Posterior cingulate gyrus (tissue), 11 donors: ENCODE results near the gene EIF5.
A peak's percentile ranks its signal among the peaks of the same experiment; 100 is the strongest.
"Not testable (repeated sequence)": the region's sequence is repeated elsewhere in the genome, so short reads cannot be mapped to it uniquely, and the experiment has no call there.

Experiments
- DNase-seq, 10 donors: peaks; one replicate each; pipeline versions ENCODE4 v3.0.0 to v3.0.0-alpha.2; 2020 to 2021; ENCODE audit warnings: mixed read lengths in 3 of 10
- intact Hi-C: fragments of 100-400 bp; cut with DNase I; formaldehyde crosslinking; loops from one replicate; pipeline ENCODE4 v1.15.1; 2023

EIF5 gene

DNA sequence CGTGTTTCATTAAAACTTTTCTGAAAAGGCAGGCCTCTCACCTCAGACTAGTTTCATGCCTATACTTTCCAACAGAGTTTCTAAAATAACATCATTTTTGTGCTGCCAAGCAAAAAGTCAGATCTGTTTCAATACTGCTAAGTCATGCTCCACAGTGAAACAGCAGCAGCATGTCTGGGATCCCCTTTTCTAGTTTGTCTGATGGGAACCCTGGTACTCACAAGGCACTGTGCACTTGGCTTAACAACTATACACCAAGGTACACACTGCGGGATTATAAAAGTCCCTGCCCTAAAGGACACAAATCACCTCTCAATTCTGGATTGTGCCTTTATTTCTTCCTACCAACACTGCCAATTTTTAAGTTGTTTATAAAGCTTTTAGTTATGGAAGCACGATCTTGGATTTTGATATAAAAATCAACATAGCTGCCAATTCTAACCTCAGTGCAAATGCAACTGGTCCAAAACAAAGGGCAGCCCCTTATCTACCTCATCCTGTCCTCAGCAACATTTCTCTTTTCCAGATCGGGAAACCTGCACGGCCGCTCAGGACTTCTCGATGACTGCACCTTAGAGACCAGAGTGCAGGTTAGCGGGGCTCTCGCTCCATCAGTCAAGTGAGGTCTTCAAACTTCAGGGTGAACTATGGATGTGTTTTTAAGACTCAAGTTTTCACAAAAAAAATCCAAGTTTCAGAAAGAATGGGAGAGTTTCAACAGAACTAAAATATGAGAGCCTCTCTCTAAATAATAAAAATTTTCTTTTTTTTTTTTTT, 1.7 kb upstream of the EIF5 start:
- peak in 1 of 10 donors; percentile 42 for DNase-seq
- intact Hi-C loops = no loop called here

DNA sequence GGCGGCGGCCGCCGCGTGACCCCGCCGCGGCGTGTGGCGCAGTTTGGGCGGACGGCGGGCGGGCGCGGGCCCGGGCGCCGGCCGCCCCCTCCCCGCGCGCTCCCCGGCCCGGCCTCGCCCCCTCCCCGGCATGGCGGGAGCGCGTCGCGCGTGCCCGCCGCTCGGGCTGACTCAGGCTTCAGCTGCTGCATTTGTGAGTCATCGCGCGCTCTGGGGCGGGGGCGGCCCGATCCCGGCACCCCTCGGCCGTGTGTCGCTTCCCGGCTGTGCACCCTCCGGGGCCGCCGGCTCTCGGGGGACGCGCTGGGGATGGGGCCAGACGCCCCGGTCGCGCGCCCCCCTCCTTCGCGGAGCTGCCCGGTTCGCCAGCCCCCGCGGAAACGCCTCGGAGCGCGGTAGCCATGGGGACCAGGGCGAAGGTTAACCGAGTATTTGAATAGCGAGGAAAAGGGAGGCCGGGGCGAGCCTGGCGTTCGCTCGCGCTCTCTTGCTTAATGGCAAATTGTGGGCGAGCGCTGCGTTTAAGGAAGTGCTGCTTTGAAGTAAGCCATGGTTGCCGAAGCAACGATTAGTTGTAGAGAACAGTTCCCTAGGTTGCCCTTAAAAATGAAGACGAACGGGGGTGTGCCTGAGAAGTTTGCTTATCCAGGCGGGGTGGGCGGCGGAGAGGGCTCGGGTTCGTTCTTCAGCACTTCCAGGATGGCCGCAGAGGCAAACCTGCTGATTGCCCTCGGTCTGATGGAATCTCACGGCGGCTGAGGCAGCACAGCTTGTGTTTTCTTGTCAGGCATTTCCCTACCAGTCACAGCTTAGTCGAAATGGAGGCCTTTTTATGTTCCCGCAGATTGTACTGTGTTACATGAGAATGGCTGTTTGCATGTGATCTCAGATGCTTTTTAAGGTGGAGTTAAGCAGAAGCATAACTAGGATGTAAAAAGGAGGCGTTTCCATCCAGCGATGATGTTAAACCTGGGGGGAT, 896 bp downstream of the EIF5 start:
- peak; percentile 60 to 97 (median 71) for DNase-seq
- intact Hi-C loops = no loop called here

DNA sequence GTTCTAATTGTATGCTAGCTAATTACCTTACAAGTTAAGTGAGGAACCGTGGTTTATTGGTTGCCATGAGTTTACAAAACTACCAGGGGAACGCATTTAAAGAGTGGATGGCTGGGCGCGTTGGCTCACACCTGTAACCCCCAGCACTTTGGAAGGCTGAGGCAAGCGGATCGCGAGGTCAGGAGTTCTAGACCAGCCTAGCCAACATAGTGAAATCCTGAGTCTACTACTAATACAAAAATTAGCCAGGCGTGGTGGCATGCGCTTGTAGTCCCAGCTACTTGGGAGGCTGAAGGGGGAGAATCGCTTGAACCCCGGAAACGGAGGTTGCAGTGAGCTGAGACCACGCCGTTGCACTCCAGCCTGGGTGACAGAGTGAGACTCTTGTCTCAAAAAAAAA, 2.2 kb downstream of the EIF5 start:
- intact Hi-C loops = loop anchor here (1.0 kb wide), 1 partner anchor 49 kb away; the partner anchor contains the start of gene MARK3
- DNase-seq = peak in 1 of 10 donors; percentile 15

DNA sequence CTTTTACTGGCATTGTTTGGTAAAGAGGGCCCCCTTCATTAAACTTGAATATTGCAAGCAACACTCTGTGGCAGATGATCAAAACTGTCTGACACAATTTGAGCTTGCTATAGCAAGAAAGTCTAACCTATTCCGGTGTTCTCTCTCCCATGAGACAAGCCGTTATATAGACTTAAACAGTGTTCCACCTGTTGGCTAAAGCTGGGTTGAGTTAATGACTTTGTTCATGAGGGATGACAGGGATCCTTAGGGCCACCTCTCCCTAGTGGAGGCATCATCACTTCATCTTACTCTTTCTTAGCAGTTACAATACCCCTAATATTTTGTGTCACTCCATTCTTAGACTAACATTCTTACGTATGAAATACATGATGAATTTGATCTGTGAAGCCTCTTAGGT, 3.8 kb downstream of the EIF5 start:
- intact Hi-C loops = no loop called here
- no peak for DNase-seq

DNA sequence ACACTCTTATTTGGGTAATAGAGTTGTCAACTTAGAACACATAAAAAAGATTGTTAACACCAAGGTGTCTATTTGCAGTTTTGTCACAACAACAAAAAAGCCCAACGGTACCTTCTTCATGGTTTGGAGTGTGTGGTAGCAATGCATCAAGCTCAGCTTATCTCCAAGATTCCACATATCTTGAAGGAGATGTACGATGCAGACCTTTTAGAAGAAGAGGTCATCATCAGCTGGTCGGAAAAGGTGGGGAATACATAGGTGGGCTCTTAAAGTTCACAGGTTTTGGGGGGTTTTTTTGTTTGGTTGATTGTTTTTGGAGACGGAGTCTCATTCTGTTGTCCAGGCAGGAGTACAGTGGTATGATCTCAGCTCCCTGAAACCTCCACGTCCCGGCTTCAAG, 5.5 kb downstream of the EIF5 start:
- no peak for DNase-seq
- intact Hi-C loops = no loop called here

DNA sequence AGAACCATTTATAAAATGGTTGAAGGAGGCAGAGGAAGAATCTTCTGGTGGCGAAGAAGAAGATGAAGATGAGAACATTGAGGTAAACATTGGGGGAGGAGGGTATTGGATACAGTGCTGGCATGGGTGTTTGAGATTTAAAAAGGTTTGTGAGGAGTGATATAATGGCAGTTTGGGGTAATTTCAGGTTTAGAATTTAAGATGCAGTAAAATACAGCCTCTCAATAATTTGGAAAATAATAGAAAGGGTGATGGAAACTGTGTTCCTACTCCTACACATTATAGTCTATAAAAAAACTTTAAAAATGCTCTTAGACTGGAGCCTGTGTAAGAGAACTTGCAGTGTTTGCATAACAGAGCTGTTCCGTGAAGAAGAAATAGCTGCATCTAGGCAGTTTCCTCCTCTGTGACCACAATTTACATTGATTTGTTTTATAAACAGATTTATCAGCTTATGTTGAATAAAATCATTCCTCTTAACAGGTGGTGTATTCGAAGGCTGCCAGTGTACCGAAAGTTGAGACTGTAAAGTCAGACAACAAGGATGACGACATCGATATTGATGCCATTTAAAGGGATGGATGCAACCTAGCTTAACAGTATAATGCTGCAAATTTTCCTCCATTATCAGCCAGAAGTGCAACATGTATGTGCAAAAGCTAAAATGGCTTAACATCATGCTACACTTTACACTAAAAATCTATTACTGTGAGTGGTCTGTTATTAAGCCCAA, 6.6 kb downstream of the EIF5 start:
- DNase-seq = no peak
- intact Hi-C loops = no loop called here

DNA sequence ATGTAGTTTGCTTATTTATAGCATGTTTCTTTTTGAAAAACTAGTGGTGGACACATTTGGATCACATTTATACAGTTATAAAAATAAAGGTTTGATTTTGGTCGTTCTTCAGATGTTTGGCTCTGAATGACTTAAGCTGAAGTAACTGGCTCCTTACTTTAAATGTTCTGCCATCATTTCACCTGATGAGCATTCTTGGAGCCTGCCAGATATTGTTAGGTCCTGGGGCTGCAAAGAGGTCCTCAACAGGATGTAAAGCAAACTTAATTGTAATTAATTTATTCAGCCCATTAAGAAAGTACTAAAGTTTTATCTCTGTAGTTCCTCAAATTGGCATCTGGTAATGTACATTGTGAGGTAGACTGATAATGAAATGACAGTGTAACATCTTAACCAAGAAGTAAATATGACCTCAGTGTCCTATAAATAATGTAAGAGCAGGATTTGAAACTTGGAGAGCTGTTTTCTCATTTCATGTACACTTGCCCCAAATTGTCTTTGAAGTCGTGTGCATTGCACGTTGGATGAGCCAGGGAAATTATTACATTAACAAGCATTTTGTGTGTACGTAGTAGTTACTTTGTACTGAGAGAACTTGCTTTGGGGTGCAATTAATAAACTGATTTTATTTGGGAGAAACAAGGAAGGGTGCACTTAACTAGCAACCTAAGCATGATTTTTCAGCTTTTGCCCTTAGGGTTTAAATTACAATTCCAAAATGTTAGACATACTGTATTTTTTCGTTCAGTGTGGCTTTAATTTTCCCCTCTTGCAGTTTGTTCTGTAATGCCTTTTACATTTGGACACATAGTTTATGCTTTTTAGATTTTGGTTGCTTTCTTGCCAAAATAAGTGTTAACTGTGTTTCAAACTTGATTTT, 7.5 kb downstream of the EIF5 start:
- intact Hi-C loops = no loop called here
- DNase-seq = no peak

DNA sequence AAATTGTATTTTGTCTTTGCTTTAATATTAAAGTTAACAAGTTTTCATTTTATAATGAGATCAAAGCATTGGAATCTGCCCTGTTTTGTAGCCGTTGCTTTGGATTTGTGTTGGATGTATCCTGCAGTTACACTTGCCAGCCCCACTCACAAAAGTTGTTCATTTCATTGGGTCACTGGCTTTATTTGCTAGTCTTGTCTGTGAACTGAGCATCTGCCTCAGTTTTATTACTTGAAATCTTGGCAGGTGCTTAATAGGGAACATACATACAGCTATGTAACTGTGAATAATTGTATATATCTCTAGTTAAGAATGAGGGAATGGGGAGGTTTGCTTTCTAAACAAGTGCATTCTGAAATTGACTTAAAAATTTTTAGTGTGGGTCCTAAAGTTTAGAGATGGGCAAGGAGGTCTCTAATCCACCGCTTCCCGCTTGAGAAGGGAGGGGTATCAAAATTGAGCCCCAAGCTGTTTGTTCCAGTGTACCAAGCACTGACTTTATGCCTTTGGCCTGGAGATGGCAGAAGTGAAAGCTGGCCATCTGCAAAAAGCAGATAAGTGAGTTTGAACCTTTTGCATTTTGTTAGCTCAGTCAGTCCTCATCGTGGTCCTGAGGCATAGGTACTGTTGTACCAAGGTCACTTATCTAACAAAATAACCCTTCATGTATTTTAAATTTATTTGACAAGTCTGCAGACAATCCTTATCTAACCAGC, 9.3 kb downstream of the EIF5 start:
- intact Hi-C loops = no loop called here
- no peak for DNase-seq

DNA sequence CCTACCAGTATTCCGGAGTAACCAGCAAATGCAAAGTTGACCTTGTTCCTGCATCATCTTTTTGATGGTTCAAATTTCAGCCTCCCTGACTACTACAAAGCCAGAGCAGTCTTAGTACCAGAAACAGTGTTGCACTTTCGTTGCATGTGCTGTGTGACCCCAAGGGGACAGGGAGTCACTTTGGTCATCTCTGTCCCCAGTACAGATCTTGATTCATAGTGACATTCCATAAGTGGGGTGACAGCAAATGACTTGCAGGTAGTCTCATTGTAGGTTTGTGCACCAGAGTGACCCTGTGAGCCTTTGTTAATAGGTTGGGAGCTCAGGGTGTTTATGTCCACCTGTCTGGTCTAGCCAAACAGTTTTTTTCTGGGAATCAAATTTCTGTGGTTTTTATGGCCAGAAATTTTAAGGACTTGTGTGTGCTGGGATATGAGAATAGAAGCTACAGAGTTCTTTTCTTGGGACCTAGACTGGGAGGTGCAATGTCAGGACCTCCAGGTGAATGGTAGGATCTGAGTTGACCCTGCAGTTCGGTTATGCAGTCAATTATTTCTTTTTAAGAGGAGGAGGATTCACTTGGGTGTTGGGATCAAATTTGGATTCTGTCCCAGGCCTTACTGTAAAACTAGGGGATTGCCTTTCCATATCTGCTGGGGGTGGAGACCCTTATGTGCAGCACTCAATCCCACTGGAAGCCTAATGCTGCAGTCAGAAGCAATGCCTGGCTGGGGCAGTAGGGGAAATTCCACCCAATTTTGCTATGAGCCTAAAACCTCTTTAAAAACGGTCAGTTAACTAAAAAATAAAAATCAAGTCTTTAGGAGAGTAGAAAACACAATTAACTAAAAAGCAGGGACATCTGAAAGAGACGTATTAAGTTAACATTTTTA, 10.1 kb downstream of the EIF5 start:
- no peak for DNase-seq
- intact Hi-C loops = no loop called here

DNA sequence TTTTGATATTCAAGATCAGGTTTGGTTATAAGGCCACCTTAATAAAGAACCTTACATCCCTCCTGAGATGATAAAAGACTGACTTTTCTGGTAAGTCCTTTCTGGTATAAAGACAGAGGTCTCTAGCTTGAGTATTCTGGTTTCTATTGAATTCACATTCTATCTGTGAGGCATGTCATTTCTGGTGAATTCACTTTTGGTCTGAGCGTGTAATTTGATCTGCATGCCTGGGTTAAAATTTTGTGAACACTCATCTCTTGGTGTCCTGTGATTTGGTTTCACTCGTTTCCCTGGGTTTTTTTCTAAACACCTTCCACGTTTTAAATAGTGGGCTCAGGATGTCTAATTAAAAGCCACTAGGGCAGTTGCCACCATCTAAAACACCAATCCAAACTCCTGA, 12.2 kb downstream of the EIF5 start:
- intact Hi-C loops = no loop called here
- no peak for DNase-seq

DNA sequence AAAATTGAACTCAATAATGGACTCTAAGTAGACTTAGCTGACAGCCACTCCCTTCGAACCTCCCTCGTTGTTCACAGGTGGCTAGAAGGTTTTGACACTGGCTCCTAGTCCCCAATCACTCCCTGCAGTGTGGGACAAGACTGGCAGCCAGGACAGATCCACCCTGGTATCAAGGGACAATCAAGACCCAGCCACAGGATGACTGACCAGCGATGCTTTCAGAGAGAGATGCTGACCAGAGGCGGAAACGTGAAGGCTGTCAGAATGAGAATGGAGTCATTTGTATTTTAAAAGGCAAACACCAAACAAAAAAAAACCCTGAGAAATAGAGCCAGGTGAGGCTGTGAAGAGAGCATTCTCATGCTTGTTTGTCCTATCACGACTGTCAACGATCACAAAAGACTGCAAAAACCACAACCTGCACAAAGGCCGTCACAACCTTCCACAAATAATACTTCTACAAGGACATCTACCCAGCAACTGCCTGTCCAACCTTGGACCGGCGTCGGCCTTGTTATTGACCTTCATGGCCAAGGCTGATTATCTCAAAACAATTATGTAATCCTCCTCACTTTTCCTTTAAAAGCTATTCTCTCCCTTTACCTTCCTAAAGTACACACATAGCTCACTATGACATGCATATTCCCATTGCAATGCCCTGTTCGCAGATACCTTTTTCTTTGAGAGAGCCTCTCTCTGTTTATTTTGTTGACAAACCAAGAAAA, 13.2 kb downstream of the EIF5 start:
- no peak for DNase-seq
- intact Hi-C loops = no loop called here

DNA sequence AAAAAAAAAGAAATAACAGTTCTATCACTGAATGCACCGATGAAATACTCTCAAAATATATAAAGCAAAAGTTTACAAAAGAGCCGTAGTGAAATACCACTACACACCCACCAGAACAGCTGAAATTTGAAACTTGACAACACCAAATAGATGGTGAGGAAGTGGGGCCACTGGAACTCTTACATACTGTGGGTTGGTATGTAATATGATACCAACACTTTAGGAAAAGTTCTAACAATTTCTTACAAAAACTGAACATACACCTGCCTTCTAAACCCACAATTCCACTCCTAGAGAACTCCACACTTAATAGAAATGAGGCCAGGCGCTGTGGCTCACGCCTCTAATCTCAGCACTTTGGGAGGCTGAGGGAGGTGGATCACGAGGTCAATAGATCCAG, 14.1 kb downstream of the EIF5 start:
- intact Hi-C loops = no loop called here
- no peak for DNase-seq

DNA sequence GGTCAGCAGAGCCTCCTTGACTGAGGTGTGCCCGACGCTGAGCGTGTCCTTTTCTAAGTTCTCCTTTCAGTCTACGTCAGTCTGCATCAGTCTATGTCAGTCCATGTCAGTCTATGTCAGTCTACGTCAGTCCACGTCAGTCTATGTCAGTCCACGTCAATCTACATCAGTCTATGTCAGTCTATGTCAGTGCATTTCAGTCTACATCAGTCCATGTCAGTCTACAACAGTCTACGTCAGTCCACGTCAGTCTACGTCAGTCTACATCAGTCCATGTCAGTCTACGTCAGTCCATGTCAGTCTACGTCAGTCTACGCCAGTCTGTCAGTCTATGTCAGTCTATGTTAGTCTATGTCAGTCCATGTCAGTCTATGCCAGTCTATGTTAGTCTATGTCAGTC, 15.9 kb downstream of the EIF5 start:
- no peak for DNase-seq
- intact Hi-C loops = no loop called here

DNA sequence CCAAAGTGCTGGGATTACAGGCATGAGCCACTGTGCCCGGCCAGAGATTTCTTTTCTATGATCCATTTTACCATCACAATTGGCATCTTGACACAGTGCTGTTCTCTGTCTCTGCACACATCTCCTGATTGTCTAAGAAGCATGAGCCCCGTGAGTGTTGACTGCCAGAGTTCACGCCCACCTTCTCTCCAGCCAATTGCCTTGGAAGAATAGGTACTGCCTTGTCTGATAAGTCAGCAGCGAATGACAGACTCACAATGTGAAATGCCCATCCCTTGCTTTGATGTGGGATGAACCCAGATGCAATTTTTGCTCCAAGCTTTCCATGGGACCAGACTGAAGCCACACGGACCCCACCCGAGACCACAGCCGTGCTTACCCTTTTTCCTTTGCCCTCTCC, 19.3 kb downstream of the EIF5 start:
- intact Hi-C loops = no loop called here

DNA sequence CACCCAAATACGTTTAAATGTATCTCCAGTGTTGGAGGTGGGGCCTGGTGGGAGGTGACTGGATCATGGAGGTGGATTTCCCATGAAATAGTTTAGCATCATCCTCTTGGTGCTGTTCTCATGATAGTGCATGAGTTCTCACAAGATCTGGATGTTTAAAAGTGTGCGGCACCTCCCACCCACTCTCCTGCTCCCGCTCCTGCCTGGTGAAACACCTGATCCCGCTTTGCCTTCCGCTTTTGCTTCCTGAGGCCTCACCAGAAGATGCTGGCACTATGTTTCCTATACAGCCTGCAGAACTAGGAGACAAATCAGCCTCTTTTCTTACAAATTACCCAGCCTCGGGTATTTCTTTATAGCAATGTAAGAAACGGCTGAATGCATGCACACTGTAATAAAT, 20.1 kb downstream of the EIF5 start:
- intact Hi-C loops = no loop called here
- DNase-seq = no peak

More for the DNA sequence above, 19.3 kb downstream of the EIF5 start:
- DNase-seq = no peak

DNA sequence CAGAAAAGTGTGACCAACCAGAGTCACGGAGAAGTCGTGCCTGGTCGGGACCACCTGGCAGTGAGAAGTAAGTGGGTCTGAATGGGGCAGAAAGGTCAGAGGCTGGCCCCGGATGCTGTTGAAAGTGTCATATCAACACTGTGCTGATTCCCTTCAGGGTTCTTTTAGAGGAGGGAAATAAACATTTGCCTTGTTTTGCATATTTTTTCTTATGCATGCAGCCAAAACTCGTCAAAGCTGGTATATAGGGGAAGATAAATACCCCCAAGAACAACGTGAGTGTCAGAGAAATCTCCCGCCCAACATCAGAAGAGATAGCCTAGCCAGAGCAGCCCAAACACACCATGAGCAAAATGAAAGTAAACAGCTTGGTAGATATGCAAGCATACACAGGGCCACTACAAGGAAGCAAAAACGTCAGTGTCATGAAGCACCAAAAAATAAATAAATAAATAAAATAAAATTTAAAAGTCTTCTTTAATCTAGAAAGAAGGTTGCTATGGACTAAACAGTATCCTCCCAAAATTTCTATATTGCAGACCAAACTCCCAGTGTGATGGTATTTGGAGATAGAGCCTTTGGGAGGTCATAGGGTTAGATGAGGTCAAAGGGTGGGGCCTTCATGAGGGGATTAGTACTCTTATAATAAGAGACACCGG, 22.1 kb downstream of the EIF5 start:
- intact Hi-C loops = no loop called here
- DNase-seq = no peak

DNA sequence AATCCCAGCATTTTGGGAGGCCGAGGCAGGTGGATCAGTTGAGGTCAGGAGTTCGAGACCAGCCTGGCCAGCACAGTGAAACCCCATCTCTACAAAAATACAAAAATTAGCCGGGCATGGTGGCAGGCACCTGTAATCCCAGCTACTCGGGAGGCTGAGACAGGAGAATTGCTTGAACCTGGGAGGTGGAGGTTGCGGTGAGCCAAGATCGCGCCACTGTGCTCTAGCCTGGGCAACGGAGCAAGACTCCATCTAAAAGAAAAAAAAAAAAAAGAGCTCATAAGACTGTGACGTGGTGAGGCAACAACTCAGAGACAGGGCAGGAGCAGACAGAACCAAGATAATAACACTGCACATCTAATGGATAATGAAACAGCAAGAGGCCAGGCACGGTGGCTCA, 23.5 kb downstream of the EIF5 start:
- DNase-seq, intact Hi-C loops: not testable (repeated sequence)
